Gastrocnemius medialis (tissue), 4 donors: ENCODE data around the gene LRRK1. TPM values are rescaled to one million over a fixed set of nuclear protein-coding genes. Genes with fewer than 3 reads are reported as not detected.

ENCODE experiments used
- ATAC-seq, 2 donors: fragments of 150-250 bp; one replicate each; pipeline ENCODE4 v1.9.1; 2016
- DNase-seq, 2 donors: peaks; one replicate each; pipeline ENCODE4 v3.0.0-alpha.2; 2019
- H3K27ac ChIP-seq, 4 donors: fragments of 200-600 bp; sonication (generic); 1 replicate in 1 of 4; 2 replicates in 3 of 4; pipeline ENCODE4 v1.5.1; 2016 to 2018; ENCODE audit warnings: mild to moderate bottlenecking in 2 of 4, moderate library complexity in 1 of 4
- H3K27me3 ChIP-seq, 3 donors: fragments of 200-600 bp; sonication (generic) in 2 of 3; 1 replicate in 1 of 3; 2 replicates in 2 of 3; pipeline versions ENCODE4 v1.5.1 to v1.6.0; 2016 to 2019; ENCODE audit warnings: mild to moderate bottlenecking in 1 of 3, moderate library complexity in 1 of 3
- H3K36me3 ChIP-seq, 2 donors: fragments of 200-600 bp; sonication (generic) in 1 of 2; one replicate each; pipeline ENCODE4 v1.5.1; 2017 to 2018
- H3K4me1 ChIP-seq, 2 donors: fragments of 200-600 bp; sonication (generic) in 1 of 2; one replicate each; pipeline ENCODE4 v1.5.1; 2016 to 2017; ENCODE audit warnings: mild to moderate bottlenecking in 2 of 2
- H3K4me3 ChIP-seq, 4 donors: fragments of 200-600 bp; sonication (generic) in 3 of 4; 1 replicate in 1 of 4; 2 replicates in 3 of 4; pipeline ENCODE4 v1.5.1; 2016 to 2019; ENCODE audit warnings: mild to moderate bottlenecking in 2 of 4
- H3K9me3 ChIP-seq, 3 donors: fragments of 200-600 bp; sonication (generic) in 2 of 3; 1 replicate in 1 of 3; 2 replicates in 2 of 3; pipeline ENCODE4 v1.5.1; 2016 to 2019
- POLR2A ChIP-seq, 2 donors: fragments of 450-650 bp; IDR thresholded peaks; one replicate each; pipeline ENCODE4 v1.6.1; 2017; ENCODE audit warnings: antibody characterized with exemption in 2 of 2, mild to moderate bottlenecking in 2 of 2, moderate library complexity in 2 of 2
- in situ Hi-C, 4 donors: fragments of 200-750 bp; cut with MboI; loops; one replicate each; pipeline versions ENCODE4 v1.15.0 to v1.8.0; 2017; ENCODE audit warnings: low sequenced_read_pairs in 4 of 4
- intact Hi-C: fragments of 100-400 bp; cut with DNase I; formaldehyde crosslinking; loops from one replicate; pipeline ENCODE4 v1.15.1; 2023; ENCODE audit warnings: low total_unique reads
- total RNA-seq, 4 donors: library from RNA; depleted of rRNA; stranded (reverse); fragments of >200 nt; gene quantifications; one replicate each; pipeline versions ENCODE4 v1.1.0 to v1.2.3, GENCODE V29; 2016
- TF ChIP-seq, protein P1 (sequence below), 5 experiments: fragments of 450-650 bp in 3 of 5; fragments of 200-600 bp in 2 of 5; sonication (generic) in 2 of 5; IDR thresholded peaks in 4 of 5; conservative IDR thresholded peaks in 1 of 5; 1 replicate in 4 of 5; 2 replicates in 1 of 5; pipeline ENCODE4 v1.5.1; 2016 to 2019; ENCODE audit warnings: antibody characterized with exemption in 5 of 5, mild to moderate bottlenecking in 3 of 5, moderate library complexity in 3 of 5

The LRRK1 gene
- total RNA-seq, 4 donors from 2014 or later = 0.87 to 5.6 (median 1.7) TPM

GRCh38 chr15:101012326-101013200 lies 93.4 kb downstream of the LRRK1 start:
- intact Hi-C loops = no loop called here
- in situ Hi-C loops = loop anchor here in 1 of 4 donors (25.0 kb wide), 1 partner anchor 1075 kb away; no protein-coding TSS in a partner anchor
- no peak for ATAC-seq
- H3K27ac ChIP-seq = no peak overlapping the region
- no peak overlapping the region for H3K4me3 ChIP-seq
- TF ChIP-seq, protein P1, sequence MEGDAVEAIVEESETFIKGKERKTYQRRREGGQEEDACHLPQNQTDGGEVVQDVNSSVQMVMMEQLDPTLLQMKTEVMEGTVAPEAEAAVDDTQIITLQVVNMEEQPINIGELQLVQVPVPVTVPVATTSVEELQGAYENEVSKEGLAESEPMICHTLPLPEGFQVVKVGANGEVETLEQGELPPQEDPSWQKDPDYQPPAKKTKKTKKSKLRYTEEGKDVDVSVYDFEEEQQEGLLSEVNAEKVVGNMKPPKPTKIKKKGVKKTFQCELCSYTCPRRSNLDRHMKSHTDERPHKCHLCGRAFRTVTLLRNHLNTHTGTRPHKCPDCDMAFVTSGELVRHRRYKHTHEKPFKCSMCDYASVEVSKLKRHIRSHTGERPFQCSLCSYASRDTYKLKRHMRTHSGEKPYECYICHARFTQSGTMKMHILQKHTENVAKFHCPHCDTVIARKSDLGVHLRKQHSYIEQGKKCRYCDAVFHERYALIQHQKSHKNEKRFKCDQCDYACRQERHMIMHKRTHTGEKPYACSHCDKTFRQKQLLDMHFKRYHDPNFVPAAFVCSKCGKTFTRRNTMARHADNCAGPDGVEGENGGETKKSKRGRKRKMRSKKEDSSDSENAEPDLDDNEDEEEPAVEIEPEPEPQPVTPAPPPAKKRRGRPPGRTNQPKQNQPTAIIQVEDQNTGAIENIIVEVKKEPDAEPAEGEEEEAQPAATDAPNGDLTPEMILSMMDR (IDR thresholded peaks at IDR 0.05 in 4 of 5, conservative IDR thresholded peaks at IDR 0.05 in 1 of 5) = no peak
- TF ChIP-seq POLR2A (IDR thresholded peaks at IDR 0.05) = no peak
- no peaks in the 10 kb centered on the region for H3K9me3 ChIP-seq
- no peaks in the 10 kb centered on the region for H3K4me1 ChIP-seq
- H3K27me3 ChIP-seq = no peaks in the 10 kb centered on the region
- H3K36me3 ChIP-seq = no peaks in the 10 kb centered on the region
- no peak for DNase-seq

DNA sequence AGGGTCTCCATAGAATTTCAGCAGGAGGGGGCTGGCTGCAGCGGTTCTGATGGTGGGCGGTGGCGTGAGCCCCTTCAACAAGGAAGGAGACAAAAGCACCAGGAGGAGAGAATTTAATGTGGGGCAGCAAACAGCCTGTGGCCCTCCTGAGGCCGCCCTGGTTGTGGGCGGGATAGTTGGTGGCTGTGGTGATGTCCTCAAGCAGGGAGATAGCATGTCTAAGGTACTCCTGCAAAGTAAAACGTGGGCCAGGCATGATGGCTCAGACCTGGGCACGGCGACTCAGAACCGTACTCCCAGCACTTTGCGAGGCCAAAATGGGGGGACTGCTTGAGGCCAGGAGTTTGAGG lies 94.0 kb downstream of the LRRK1 start:
- no peak for ATAC-seq
- H3K9me3 ChIP-seq = no peaks in the 10 kb centered on the region
- no peaks in the 10 kb centered on the region for H3K36me3 ChIP-seq
- DNase-seq = no peak
- H3K27me3 ChIP-seq = no peaks in the 10 kb centered on the region
- no peak overlapping the region for H3K4me3 ChIP-seq
- no peaks in the 10 kb centered on the region for H3K4me1 ChIP-seq
- in situ Hi-C loops = loop anchor here in 1 of 4 donors (25.0 kb wide), 1 partner anchor 1076 kb away; no protein-coding TSS in a partner anchor
- H3K27ac ChIP-seq = no peak overlapping the region
- no peak for TF ChIP-seq POLR2A (IDR thresholded peaks at IDR 0.05)
- TF ChIP-seq, protein P1 (IDR thresholded peaks at IDR 0.05 in 4 of 5, conservative IDR thresholded peaks at IDR 0.05 in 1 of 5) = no peak
- intact Hi-C loops = no loop called here

DNA sequence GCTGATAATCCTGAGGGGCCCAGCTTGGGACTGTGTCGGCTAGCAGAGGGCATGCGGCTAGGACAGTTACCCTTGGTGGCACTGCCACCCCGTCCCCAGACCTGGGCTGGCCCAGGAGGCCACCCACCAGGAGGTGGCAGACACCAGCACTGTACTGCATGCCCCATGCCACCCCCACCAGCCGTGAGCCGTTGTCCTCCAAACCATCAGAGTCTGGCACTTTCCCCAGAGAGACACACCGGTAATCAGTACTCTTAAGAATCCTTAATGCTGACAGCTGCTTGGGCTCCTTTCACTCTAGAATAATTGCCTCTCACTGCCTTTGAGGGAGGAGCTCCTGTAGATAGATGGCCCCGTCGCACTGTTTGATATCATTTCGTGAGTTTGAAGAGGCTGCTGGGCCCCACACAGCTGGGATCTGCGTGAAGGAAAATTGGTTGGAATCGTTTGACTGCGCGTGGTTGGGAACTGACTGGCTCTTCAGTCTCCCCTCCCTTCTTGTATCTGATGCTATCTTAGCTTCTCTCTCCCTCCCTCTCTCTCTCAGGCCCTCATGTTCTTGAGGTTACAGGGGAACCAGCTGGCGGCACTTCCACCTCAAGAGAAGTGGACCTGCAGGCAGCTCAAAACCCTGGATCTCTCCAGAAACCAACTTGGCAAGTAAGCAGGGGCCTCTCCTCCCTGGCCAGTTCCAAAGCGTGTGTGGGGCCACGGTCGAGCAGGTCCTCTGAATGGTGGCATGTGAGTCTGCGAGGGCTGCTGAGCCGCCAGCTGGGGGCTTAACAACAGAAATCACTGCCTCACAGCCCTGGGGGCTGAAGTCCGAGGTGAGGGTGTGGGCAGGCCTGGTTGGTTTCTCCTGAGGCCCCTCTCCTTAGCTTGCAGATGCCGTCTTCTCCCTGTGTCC lies 94.9 kb downstream of the LRRK1 start:
- Histone ChIP-seq H3K4me1 (no peaks in the 10 kb centered on the region), H3K27ac (no peak overlapping the region), H3K27me3 (no peaks in the 10 kb centered on the region), H3K36me3 (no peaks in the 10 kb centered on the region), H3K4me3 (no peak overlapping the region), H3K9me3 (no peaks in the 10 kb centered on the region)
- intact Hi-C loops (no loop called here), in situ Hi-C loops (loop anchor here in 1 of 4 donors (25.0 kb wide), 1 partner anchor 1077 kb away; no protein-coding TSS in a partner anchor)
- TF ChIP-seq, protein P1 (IDR thresholded peaks at IDR 0.05 in 4 of 5, conservative IDR thresholded peaks at IDR 0.05 in 1 of 5) = no peak
- TF ChIP-seq POLR2A (IDR thresholded peaks at IDR 0.05) = no peak
- no peak for ATAC-seq
- no peak for DNase-seq

GRCh38 chr15:101014921-101015841 lies 96.0 kb downstream of the LRRK1 start:
- H3K4me1 ChIP-seq = no peaks in the 10 kb centered on the region
- no peaks in the 10 kb centered on the region for H3K9me3 ChIP-seq
- H3K27me3 ChIP-seq = no peaks in the 10 kb centered on the region
- H3K27ac ChIP-seq = no peak overlapping the region
- DNase-seq = peak; percentile 13 to 40
- in situ Hi-C loops = loop anchor here (5.0 to 25.0 kb wide), 3 partner anchors 242 to 1078 kb away; no protein-coding TSS in a partner anchor
- peak in 1 of 2 donors; percentile 71 for ATAC-seq
- intact Hi-C loops = loop anchor here (1.0 to 5.0 kb wide), 2 partner anchors 72 to 243 kb away; no protein-coding TSS in a partner anchor
- H3K4me3 ChIP-seq = no peak overlapping the region
- TF ChIP-seq POLR2A (IDR thresholded peaks at IDR 0.05) = no peak
- TF ChIP-seq, protein P1 (IDR thresholded peaks at IDR 0.05 in 4 of 5, conservative IDR thresholded peaks at IDR 0.05 in 1 of 5) = peak; percentile 55 to 86 (median 79)
- no peaks in the 10 kb centered on the region for H3K36me3 ChIP-seq
